A549 (cell line): Measurements from ENCODE around the gene NLRP4.

Experiments used
- CTCF ChIP-seq: fragments of >200 bp; sonication (Bioruptor Twin); formaldehyde crosslinking; IDR thresholded peaks from 3 replicates; pipeline ENCODE4 v1.5.1; 2016
- EP300 ChIP-seq, 2 experiments: fragments of >200 bp; sonication (Bioruptor Twin); formaldehyde crosslinking; IDR thresholded peaks; 2 replicates in 1 of 2; 3 replicates in 1 of 2; pipeline ENCODE4 v1.6.1; 2016 to 2017
- JUN ChIP-seq, 2 experiments: fragments of >200 bp; sonication (Bioruptor Twin); formaldehyde crosslinking; IDR thresholded peaks; 2 replicates in 1 of 2; 3 replicates in 1 of 2; pipeline ENCODE4 v1.6.1; 2016 to 2017
- NPAS2 ChIP-seq: fragments of 250-450 bp; sonication (Bioruptor Pico); IDR thresholded peaks from 2 replicates; pipeline ENCODE4 v1.8.0; 2022; ENCODE audit warnings: mild to moderate bottlenecking, moderate library complexity, borderline replicate concordance
- POLR2A ChIP-seq: IDR thresholded peaks from 2 replicates; pipeline ENCODE4 v1.6.1; 2012; ENCODE audit warnings: mild to moderate bottlenecking, low read length
- RAD21 ChIP-seq, 2 experiments: fragments of >200 bp in 1 of 2; sonication (Bioruptor Twin) in 1 of 2; formaldehyde crosslinking in 1 of 2; IDR thresholded peaks in 1 of 2; conservative IDR thresholded peaks in 1 of 2; 2 replicates in 1 of 2; 3 replicates in 1 of 2; pipeline ENCODE4 v1.6.1; 2012 to 2018; ENCODE audit warnings: inconsistent platforms in 1 of 2
- RFX5 ChIP-seq: fragments of 450-650 bp; IDR thresholded peaks from 2 replicates; pipeline ENCODE4 v1.7.1; 2014; ENCODE audit warnings: antibody characterized with exemption, mild to moderate bottlenecking, moderate library complexity

GRCh38 chr19:55858401-55858800, 22.1 kb downstream of the NLRP4 start:
- TF ChIP-seq CTCF (no peak), EP300 (IDR thresholded peaks at IDR 0.05) (no peak), POLR2A (no peak), RFX5 (no peak), NPAS2 (no peak), RAD21 (conservative IDR thresholded peaks at IDR 0.05 in 1 of 2, IDR thresholded peaks at IDR 0.05 in 1 of 2) (no peak), JUN (IDR thresholded peaks at IDR 0.05) (no peak)
